Hematopoietic multipotent progenitor cell treated with erythropoietin and hydrocortisone succinate and interleukin-3 and kit ligand, for 15 days (in vitro differentiated cells): ENCODE data around the gene NUDT6.
"Not testable (repeated sequence)": the region's sequence is repeated elsewhere in the genome, so short reads cannot be mapped to it uniquely, and the experiment has no call there.

Experiments
- DNase-seq: peaks from one replicate; pipeline ENCODE4 v3.0.0-alpha.2; 2015; ENCODE audit warnings: low spot score

NUDT6 gene, protein sequence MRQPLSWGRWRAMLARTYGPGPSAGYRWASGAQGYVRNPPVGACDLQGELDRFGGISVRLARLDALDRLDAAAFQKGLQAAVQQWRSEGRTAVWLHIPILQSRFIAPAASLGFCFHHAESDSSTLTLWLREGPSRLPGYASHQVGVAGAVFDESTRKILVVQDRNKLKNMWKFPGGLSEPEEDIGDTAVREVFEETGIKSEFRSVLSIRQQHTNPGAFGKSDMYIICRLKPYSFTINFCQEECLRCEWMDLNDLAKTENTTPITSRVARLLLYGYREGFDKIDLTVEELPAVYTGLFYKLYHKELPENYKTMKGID

DNA sequence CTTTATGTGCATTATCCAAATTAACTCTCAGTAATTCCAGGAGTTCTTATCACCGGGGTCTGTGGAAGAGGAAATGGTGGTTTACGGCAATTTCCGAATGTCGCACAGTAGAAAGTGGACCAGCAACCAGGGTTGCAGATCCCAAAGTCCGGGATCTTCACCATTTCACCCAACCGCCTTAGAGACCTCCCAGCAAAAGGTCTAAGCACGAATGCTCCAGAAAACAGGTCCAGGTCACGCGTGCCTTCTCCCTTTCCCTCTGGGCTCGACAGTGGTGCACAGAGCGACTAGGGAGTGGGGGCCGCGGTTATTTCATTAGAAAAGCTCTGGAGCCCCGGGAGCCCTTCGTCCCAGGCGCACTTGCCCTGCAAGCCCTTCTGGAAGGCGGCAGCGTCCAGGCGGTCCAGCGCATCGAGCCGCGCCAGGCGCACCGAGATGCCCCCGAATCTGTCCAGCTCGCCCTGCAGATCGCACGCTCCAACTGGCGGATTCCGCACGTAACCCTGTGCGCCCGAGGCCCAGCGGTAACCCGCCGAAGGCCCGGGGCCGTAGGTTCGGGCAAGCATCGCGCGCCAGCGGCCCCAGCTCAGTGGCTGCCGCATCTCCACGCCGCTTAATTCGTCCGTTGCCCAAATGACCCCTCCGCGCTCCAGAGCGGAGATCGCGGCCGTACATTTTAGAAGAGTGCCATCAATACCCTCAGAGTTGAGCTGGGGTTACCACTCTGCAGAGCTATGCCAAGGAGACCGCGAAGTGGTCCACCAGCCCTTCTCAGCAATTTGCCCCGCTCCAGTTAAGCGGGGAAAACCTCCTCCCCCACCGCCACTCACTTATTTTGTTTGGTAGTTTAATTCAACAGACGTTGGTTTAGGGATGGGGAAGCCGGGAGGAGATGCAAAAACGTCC lies at the start of gene NUDT6:
TSS of gene NUDT6 (minus strand) at position 627 of the 906 bp plus-strand sequence. CDS start at position 602, 25 bp downstream.
- DNase-seq, result peak; percentile 58

DNA sequence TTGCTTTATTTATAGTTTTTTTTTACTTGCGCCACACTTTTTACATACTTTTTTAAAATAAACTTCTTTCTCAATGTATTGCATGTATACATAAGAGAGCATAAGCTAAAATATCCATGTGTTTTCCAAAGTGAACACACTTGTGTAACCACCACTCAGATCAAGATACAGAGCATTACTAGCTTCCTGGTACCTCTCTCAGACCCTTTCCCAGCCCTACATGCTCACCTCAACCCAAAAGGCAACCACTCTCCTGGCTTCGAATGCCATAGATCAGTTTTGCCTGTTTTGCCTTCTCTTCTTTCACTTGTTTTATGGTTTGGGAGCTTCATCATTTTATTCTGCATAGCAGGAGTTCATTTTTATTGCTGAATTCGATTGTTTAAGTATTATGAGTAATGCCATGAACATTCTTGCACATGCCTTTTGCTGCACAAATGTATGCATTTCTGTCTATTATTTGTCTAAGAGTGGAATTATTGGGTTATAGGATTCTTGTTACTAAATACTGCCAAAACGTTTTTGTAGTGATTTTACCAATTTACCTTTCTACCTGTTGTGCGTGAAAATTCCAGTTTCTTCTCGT lies 45.9 kb upstream of the NUDT6 start:
- DNase-seq, result no peak

DNA sequence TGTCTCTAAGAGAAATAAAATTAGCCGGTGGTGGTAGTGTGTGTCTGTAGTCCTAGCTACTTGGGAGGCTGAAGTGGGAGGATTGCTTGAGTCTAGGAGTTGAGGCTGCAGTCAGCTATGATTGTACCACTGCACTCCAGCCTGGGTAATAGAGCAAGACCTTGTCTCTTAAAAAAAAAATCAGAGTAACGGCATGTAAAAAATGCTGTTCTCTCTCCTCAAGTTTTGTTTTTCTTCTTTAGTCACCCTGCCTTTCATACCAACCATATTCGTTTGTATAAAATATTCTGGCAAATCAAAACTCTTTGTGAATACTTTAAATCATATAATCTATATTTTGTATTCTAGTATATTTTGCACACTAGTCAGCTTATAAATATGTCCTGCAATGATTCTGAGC lies 44.8 kb upstream of the NUDT6 start:
- no peak for DNase-seq

DNA sequence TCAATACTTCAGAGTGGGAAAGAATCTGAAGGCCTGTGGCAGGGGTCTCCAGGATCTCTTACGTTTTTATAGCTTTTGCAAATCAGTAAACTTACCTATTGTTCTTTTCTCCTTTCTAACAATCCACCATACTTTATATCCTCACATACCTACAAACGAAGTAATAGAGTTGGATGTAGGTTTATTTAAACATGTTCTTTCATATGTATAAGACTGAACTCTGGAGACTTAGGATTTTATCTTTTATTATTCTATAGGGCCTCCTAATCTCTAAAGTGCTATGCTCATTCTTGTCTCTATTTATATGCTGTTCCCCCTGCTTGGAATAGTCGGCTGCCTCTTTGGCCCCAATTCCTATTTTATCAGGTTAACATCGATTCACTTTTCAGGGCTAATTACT lies 43.8 kb upstream of the NUDT6 start:
- no peak for DNase-seq

DNA sequence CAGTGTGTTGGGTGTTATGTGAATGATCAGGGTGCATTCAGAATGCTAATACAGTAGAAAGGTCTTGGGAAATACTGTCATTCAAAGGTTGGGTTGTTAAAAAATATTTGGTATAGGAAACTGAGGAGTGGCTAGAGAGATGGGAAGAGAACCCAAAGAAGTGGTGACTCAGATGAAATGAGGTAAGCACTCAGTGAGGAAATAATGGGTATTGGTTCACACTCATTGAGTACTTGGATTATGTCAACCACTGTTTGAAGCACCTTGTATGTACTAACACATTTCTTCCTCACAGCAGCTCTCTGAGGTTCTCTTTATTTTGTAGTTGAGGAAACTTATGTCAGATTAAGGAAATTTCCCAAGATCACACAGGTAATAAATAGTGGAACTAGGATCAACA lies 40.8 kb upstream of the NUDT6 start:
- DNase-seq, result no peak

DNA sequence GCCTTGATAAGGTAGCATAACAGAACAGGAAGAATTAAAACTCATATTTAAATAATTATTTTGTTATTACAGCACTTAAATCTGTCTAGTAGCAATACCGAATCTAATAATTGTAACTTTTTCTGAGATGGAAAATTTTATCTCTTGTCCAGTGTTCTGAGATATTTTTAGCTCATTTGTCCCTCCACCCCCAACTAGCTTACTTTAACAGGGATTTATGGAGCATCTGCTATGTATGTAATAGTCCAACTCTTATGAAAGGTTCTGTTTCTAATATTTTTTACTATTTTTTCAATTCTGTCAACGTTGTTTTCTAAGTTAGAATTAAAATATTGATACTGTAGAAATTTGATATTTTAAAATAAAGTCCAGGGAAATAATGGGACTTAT lies 38.2 kb upstream of the NUDT6 start:
- DNase-seq, result no peak

DNA sequence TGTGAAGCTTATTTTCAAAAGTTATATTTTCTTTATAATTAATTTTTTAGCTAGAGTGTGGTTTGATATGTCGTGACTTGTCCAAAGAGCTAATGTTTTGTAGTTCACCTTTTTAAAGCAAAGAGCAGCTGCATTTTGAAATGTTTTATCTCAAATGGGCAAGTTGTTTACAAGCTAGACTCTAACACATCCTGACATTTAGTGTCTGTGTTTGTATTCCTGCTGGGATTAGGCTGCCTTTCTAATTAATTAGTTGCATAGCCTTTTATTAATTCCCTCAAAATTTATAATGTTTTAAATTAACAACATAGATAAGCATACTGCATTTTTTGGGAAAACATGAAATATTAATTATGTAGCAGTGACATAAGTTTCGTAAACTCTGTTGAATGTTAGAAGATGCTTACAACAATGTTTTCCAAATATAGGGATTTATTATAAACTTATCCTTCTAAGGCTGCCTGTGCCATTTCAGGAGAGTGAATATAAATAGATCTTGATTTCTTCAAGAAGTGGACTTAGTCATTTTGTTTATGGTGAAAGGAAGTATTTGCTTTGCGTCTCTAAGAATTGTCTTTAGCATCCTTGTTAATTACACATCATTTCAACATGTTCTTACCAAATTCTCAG lies 37.7 kb upstream of the NUDT6 start:
- DNase-seq, result no peak

DNA sequence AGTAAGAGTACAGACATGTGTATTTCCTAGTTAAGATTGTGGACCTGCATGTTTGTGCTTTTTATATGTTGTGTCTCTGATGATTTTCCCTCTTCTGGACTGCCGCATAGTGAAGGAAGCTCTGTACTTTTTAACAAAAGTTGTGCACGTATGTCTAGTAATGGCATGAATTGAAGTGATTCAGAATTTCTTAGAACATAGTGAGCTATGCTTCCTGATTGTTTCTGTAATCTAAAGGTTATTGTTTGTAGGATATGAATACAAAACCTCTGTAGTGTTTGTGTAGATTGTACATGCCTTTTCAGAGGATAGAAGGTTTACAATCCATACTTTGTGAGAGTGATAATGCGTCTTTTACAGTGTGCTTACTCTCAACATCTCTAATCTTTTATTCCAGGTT lies 37.0 kb upstream of the NUDT6 start:
- DNase-seq, result no peak

DNA sequence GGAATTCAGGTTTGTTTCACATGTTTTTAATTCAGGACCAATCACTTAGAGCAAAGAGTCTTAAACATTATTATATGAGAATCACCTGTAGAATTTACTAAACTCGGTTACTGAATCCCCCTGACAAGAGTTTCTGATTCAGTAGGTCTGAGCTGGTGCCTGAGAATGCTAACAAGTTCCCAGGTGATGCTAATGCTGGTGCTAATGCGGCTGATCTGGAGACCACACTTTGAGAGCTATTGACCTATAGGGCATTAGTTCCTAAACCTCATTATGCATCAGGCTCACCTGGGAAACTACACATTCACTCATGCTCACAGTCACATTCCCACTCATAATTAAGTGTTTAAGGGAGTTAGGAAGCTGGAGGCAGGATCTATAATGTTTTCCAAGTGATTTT lies 36.1 kb upstream of the NUDT6 start:
- no peak for DNase-seq

DNA sequence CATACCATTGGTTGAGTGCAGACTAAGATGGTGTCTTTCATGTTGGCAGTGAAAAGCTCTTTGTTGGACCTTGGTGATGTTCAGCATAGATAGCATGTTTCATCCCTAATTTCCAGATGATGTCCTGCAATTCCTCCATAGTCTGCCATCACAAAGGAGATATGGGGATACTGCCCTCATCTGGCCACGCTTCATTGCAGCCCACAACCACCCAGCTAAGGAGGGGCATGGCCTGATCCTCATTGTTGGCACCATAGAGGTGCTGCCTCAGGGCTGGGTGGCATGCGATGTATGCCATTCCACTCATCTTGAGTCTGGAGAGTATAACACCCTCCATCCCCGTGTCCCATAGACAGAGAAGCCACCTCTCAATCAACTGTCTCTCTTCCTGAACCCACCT lies 31.5 kb upstream of the NUDT6 start:
- no peak for DNase-seq

DNA sequence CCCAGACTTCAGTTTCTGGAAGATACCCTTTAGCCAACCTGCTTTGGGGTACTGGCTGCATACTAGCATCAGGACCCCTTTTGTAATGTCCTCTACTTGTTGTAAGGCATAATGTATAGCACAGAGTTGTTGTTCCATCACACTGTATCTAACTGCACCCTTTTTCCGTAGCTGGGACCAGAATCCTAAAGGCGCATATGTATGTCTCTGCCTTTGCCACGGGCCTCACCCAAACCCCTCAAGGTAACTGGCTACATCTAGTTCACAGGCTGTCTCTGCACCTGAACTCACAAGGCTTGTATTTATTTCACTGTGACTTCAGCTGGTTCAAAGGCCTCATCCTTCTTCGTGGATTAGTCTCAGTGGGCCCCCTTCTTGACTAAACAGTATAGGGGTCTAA lies 29.6 kb upstream of the NUDT6 start:
- no peak for DNase-seq

DNA sequence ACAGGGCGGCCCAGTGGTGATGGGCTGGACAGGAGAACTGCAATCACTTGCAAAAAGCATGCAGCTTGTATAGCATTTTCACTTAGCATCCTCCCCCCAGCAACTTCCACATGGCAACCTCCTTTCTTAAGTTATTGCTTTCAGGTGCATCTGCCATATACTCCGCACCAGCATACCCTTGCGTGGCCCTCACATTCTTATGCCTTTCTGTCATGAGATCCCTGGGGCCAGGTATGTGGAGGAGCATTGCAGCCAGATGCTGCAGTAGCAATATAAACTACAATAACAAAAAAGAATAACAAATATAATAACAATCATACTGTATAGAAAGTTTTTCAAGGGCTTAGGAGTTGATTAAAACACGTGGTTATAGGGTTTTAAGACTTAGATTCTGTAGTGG lies 26.3 kb upstream of the NUDT6 start:
- DNase-seq, result no peak

DNA sequence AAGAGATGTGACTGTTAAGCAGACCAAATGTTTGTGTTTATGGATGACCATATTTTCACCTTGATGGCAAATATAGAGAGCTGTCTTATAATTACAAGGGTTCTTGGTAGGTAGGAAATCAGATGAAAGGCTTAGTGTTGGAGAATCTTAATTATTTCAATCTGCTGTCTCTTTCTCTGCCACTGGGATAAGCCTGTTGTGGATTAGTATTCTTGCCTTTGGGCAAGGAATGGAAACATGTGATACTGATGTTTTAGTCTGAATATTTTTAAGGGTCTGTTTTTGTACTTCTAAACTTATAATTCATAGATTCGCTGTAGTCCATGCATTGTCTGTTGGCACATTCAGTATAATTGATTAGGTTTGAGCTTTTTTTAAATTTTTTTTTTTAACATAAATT lies 23.7 kb upstream of the NUDT6 start:
- no peak for DNase-seq

DNA sequence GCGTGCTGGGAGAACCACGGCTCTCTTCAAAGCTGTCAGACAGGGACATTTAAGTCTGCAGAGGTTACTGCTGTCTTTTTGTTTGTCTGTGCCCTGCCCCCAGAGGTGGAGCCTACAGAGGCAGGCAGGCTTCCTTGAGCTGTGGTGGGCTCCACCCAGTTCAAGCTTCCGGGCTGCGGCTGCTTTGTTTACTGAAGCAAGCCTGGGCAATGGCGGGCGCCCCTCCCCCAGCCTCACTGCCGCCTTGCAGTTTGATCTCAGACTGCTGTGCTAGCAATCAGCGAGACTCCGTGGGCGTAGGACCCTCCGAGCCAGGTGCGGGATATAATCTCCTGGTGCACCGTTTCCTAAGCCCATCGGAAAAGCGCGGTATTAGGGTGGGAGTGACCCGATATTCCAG lies 22.7 kb upstream of the NUDT6 start:
- not testable (repeated sequence) for DNase-seq

DNA sequence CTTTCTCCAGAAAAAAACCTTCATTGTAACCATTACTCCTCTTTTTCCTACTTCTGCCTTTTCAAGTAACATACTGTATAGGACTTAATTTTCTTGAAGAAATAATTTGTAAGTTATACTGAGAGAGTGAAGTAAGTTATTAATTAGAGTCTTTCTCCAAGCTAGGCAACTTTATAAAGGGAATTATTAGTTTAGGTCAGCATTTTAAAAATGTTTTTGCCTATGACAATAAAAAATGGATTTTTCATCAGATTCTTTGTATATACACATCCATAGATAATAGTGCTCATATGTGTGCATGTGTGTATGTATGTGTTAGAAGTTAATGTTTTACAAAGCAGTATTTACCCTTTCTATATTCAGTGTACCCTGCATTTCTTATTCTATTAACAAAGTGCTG lies 10.4 kb upstream of the NUDT6 start:
- DNase-seq, result no peak

DNA sequence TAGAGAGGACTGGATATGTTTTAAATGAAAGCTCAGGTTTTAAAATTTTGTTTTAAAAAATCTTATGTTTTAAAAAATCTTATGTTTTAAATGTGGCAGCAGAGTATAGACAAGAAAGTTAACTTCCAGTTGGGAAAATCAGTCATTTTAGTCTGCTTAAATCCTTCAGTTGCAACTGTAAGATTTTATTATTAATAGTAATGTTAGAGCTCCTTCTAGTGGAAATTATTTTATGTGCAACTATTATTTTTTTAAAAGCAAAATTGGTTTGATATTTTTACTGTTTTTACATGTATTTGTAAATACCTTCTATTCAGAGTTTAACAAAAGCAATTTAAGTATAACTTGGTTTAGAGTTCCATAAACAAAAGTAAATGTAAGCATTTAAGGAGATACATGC lies 8.5 kb upstream of the NUDT6 start:
- peak; percentile 61 for DNase-seq

DNA sequence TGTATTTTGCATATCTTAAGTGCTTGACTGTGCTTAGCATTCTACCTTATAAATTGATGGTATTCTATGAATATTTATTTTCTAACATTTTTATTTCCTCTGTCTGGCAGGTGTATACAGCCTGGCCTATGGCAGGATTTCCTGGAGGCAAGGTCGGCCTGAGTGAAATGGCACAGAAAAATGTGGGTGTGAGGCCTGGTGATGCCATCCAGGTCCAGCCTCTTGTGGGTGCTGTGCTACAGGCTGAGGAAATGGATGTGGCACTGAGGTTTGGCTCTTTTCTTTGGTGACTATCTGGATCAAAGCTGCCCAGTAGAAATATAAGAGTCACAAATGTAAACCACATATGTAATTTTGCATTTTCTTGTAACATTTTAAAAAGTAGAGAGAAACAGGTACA lies 6.5 kb upstream of the NUDT6 start:
- no peak for DNase-seq

DNA sequence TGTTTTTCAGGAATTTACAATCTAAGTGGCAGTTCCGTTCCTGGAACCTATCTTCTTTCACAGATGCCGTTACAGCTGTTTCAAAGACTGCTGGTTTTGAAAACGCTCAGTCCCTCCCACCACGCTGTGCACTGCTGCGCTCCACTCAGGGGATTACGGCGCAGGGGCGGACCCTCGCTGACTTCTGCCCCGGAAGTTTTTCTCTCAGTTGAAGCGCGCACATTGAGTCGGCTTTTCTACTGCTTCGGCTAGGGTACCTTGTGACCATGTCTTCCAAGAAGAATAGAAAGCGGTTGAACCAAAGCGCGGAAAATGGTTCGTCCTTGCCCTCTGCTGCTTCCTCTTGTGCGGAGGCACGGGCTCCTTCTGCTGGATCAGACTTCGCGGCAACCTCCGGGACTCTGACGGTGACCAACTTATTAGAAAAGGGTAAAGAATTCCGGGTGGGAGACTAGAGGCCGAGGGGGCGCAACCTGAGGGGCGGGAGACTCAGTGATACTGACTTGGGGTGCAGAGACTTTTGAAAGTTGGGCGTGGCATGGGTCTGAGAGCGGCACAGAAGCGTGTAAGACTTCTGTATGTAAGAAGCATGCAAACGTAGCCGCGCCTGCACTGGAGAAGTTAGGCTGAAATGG lies 597 bp upstream of the NUDT6 start:
- peak; percentile 81 for DNase-seq

DNA sequence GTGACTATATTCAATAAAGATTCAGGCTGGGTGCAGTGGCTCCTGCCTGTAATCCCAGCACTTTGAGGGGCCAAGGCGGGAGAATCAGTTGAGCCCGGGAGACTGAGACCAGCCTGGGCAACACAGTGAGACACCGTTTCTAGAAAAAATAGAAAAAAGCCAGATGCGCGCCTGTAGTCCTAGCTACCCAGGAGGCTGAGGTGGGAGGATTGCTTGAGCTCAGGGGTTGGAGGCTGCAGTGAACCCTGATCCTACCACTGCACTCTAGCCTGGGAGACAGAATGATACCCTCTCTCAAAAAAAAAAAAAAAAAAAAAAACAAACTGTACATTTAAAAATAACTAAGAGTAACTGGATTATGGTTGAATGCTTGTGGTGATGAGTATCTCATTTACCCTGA lies 1.1 kb downstream of the NUDT6 start:
- no peak for DNase-seq

DNA sequence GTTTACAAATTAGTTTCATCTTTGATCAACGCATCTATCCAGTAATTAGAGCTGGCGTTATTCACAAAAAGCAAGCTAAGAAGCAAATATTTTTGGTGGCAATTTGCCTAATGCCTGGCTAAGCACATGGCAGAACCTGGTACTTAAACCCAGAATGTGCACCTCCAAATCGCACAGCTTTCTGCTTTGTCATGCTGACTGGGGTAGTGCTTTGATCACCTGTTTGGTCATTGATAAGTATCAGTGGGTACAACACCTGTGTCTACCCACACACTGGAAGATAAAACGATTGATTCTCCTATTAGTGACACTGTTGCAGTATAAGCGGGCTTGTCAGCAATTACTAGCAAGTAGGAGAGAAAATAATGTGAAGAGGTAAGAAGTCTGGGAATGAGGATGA lies 1.9 kb downstream of the NUDT6 start:
- peak; percentile 11 for DNase-seq

DNA sequence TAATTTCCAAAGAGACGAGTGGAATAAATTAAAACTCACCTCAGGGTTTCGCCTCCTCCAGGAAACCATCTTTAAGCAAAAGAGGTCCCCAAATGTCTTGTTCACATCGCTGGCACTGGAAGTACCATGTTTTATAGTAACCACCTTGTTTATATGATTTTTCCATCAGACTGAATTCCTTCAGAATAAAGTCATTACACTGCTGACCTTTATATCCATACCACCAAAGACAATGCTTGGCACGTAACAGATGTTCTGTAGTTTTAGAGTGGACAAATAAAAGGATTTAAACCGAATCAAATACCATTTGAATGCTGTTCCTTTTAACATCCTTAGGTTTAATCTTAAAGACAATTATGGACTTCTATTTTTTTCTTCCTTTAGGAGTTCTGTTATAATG lies 4.7 kb downstream of the NUDT6 start:
- DNase-seq, result no peak

DNA sequence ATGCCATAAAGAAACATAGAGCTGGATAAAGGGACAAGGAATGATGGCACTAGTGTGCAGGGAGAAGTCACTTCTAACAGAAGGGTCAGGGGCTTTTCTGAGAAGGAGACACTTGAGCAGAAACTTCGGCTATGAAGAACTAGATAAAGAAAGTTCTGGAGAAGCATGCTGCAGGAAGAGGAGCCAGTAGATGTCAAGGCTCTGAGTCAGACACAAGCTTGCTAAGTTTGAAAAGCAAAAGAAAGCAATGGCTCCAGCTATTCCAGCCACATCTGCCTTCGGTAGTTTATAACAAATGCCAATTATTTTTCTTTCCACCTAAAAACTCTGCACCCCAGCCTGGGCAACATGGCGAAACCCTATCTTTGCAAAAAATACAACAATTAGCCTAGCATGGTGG lies 7.5 kb downstream of the NUDT6 start:
- DNase-seq, result no peak
